AG04450 (cell line): ENCODE results near the gene SKA1. TPM values are rescaled to one million over a fixed set of nuclear protein-coding genes. Genes with fewer than 3 reads are reported as not detected.

Experiments
- CTCF ChIA-PET: fragments of 300-600, 350-600 bp; formaldehyde crosslinking; extraction: SDS; loops from one replicate; lab custom pipeline; 2022; ENCODE audit warnings: antibody characterized with exemption, inconsistent platforms; lab: Charles Lee
- POLR2A ChIA-PET: fragments of 350-600 bp; formaldehyde crosslinking; extraction: SDS; loops from one replicate; lab custom pipeline; 2021; ENCODE audit warnings: antibody characterized with exemption, inconsistent platforms; lab: Yijun Ruan, JAX
- DNase-seq: peaks from one replicate; pipeline ENCODE4 v3.0.0-alpha.2; 2011; ENCODE audit warnings: low read depth, low spot score
- H3K27ac ChIP-seq: one replicate; pipeline ENCODE4 v1.5.1; 2012; ENCODE audit warnings: low read depth, low read length, control low read depth
- H3K27me3 ChIP-seq: one replicate; pipeline ENCODE4 v1.6.0; 2012; ENCODE audit warnings: low read length; ENCODE audit not compliant: control insufficient read depth, insufficient read depth
- H3K4me3 ChIP-seq: 2 replicates; pipeline ENCODE4 v1.5.1; 2011; ENCODE audit warnings: mild to moderate bottlenecking, low read depth, low read length, control low read depth
- H3K9me3 ChIP-seq: 2 replicates; pipeline ENCODE4 v1.5.1; 2012; ENCODE audit warnings: low read length; ENCODE audit not compliant: control insufficient read depth, insufficient read depth
- polyA plus RNA-seq: library from polyadenylated mRNA; depleted of rRNA; stranded (reverse); fragments of >200 nt; gene quantifications from 2 replicates; pipeline ENCODE4 v1.2.3, GENCODE V29; 2011
- TF ChIP-seq, protein P1 (sequence below): IDR thresholded peaks from 2 replicates; pipeline ENCODE4 v1.5.1; 2011; ENCODE audit warnings: low read depth, low read length, control low read depth, inconsistent platforms

The SKA1 gene
- polyA plus RNA-seq, 1 experiment: 6.2 TPM

DNA sequence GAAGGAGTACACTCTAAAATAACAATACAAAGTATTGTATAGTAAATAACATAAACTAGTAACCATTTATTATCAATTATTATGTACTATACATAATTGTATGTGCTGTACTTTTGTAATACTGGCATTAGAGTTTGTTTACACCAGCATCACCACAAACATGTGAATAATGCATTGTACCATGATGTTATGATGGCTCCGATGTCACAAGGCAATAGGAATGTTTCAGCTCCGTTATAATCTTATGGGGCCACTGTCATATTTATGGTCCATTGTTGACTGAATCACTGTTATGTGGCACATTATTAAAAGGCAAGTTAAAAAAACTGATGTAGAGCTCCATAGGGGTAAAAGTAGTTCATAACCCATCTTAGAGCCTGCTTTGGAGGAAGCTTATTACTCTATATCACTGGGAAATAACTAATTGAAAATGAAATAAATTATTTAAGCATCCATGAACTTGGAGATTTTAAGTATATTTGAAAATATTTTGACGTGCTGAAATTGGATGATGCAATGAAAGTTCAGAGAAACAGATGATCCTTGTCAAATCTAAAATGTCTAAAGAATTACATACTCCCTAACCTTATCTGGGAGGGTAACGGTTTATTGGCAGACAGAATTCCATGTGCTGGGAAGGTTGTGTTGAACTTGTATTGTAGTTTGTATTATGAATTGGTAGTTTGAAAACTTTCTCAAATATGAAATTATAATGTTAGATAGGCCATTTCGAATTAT, 2.4 kb downstream of the SKA1 start:
- no peak for DNase-seq
- Histone ChIP-seq H3K4me3 (no peak overlapping the region), H3K9me3 (no peaks in the 10 kb centered on the region), H3K27me3 (no peaks in the 10 kb centered on the region), H3K27ac (no peak overlapping the region)
- TF ChIP-seq, protein P1, sequence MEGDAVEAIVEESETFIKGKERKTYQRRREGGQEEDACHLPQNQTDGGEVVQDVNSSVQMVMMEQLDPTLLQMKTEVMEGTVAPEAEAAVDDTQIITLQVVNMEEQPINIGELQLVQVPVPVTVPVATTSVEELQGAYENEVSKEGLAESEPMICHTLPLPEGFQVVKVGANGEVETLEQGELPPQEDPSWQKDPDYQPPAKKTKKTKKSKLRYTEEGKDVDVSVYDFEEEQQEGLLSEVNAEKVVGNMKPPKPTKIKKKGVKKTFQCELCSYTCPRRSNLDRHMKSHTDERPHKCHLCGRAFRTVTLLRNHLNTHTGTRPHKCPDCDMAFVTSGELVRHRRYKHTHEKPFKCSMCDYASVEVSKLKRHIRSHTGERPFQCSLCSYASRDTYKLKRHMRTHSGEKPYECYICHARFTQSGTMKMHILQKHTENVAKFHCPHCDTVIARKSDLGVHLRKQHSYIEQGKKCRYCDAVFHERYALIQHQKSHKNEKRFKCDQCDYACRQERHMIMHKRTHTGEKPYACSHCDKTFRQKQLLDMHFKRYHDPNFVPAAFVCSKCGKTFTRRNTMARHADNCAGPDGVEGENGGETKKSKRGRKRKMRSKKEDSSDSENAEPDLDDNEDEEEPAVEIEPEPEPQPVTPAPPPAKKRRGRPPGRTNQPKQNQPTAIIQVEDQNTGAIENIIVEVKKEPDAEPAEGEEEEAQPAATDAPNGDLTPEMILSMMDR: no peak
- ChIA-PET CTCF (interaction anchor here (9.0 kb wide), 1 partner anchor 20 kb away, joined by 69 read pairs; no protein-coding TSS in a partner anchor), POLR2A (no interaction called here)

DNA sequence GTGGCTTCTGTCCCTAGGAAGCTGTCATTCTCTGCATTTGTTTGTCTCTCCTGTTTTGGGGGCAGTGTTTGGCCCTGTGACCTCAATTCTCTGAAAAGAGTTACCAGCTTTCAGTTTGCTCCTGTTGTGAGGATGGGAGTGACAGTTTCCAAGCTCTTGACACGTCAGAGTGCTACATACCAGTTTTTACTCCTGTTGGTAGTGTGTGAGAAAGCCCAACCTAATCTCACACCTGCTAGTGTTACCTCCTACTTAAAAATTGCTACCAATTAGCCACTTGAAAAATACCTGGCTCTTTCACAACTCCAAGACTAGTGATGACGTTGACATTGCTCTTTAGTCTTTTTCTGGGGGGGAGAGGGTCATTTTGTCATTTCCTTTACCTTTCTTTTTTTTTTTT, 14.1 kb downstream of the SKA1 start:
- ChIA-PET CTCF (interaction anchor here (1.4 to 4.3 kb wide), 2 partner anchors 32 to 40 kb away, joined by 3 to 20 read pairs; no protein-coding TSS in a partner anchor), POLR2A (no interaction called here)
- H3K27ac ChIP-seq: no peak overlapping the region
- no peak overlapping the region for H3K4me3 ChIP-seq
- no peaks in the 10 kb centered on the region for H3K27me3 ChIP-seq
- TF ChIP-seq, protein P1: no peak
- no peak for DNase-seq
- no peaks in the 10 kb centered on the region for H3K9me3 ChIP-seq

DNA sequence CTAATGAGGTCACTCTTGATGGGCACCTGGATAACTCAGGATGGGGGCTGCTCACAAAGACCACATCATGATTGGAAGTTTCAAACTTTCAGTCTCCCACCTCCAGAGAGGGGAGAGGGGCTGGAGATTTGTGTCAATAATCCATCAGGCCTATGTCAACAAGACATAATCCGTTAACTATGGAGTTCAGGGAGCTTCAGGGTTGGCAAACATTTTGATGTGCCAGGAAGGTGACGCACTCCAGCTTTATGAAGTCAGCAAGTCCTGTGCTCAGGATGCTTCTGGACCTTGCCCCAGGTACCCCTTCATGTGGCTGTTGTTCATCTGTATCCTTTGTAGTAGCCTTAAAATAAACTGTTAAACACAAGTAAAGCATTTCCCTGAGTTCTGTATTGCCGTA, 19.0 kb downstream of the SKA1 start:
- POLR2A ChIA-PET: no interaction called here
- Histone ChIP-seq H3K9me3 (no peaks in the 10 kb centered on the region), H3K27me3 (no peaks in the 10 kb centered on the region), H3K27ac (no peak overlapping the region), H3K4me3 (no peak overlapping the region)
- TF ChIP-seq, protein P1: no peak
- no peak for DNase-seq
- CTCF ChIA-PET: no interaction called here

DNA sequence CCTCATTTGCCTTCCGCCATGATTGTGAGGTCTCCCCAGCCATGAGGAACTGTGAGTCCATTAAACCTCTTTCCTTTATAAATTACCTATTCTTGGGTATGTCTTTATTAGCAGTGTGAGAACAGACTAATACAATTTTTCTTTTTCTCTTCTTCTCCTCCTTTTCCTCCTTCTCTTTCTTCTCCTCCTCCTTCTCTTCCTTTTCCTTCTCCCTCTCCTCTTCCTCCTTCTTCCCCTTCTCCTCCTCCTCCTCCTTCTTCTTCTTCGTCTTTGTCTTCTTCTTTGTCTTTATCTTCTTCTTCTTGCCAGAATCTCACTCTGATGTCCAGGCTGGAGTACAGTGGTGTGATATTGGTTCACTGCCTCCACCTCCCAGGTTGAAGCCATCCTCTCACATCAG, 20.2 kb downstream of the SKA1 start:
- CTCF ChIA-PET: no interaction called here
- POLR2A ChIA-PET: no interaction called here
- no peak for DNase-seq
- no peak overlapping the region for H3K27ac ChIP-seq
- TF ChIP-seq, protein P1: no peak
- no peaks in the 10 kb centered on the region for H3K27me3 ChIP-seq
- H3K4me3 ChIP-seq: no peak overlapping the region
- H3K9me3 ChIP-seq: no peaks in the 10 kb centered on the region

DNA sequence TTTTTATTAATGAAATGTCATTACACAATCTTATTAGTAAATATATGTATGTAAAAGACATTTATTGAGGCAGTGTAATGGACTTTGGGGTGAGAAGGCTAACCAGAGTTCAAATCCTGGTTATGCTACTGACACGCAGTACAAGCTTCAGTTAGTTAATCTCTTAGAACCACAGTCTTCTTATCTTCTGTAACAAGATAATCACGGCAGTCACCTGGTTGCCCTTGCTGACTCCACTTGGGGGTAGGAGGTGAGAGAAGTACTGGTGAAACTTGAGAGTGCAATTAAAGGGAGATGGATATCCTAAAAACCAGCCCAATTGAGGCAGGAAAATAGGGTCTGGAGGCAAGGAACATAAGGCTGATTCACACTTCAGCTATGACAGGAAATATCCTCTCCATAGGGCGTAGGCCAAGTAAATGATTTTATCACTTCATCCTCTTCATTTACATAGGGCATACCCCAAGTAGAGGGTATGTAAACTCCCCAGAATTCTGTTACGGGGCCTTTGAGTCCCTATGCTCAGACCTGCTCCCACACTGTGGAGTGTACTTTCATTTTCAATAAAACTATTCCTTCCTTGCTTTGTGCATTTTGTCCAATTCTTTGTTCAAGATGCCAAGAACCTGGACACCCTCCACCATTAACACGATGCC, 21.3 kb downstream of the SKA1 start:
- Histone ChIP-seq H3K9me3 (no peaks in the 10 kb centered on the region), H3K4me3 (no peak overlapping the region), H3K27me3 (no peaks in the 10 kb centered on the region), H3K27ac (no peak overlapping the region)
- ChIA-PET POLR2A (no interaction called here), CTCF (no interaction called here)
- no peak for DNase-seq
- TF ChIP-seq, protein P1: no peak
